OCI-LY1 (cell line): ENCODE results near the gene NUMBL.

Source experiments
- CTCF ChIP-seq: fragments of 200-600 bp; sonication (generic), shearing (Covaris generic); IDR thresholded peaks from 2 replicates; pipeline ENCODE4 v1.5.1; 2017; ENCODE audit warnings: mild to moderate bottlenecking, antibody characterized with exemption, low read length, moderate library complexity, mixed read lengths
- EZH2 ChIP-seq: fragments of 200-600 bp; sonication (generic), shearing (Covaris generic); IDR thresholded peaks from 2 replicates; pipeline ENCODE4 v1.8.0; 2017; ENCODE audit warnings: borderline replicate concordance, mixed run types, mild to moderate bottlenecking, antibody characterized with exemption, low read length, moderate library complexity, mixed read lengths

DNA sequence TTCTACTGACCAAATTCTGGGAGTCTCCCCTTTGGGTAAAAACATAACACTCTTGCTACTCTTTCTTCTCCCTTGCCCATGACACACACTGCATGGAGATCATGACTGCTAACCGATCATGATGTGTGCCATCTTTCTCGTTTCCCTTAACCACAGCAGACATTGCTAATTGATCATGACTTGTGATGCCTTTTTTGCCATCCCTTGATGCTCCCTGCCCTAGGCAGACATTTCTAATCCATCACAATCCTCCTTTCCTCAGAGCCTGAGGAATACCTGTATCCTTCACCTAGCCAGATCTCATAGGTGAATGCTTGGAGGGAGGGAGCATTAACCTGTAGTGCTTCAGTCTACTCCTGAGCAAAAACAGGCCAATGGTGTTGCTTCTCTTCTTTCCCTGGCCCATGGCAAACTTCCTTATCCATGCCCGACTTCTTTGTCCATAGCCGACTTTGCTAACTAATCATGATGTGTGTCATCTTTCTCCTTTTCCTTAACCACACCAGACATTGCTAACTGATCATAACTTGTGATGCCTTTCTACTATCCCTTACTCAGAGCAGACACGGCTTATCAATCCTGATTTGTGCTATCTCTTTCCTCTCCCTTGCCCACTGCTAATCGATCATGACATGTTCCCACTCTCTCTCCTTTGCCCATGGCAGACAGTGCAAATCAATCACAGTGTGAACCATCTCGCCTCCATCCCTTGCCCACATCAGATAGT is 17.7 kb downstream of the NUMBL start:
- TF ChIP-seq CTCF (no peak), EZH2 (no peak)
